Measurements from ENCODE around the gene NCKAP1. TPM values are rescaled to one million over a fixed set of nuclear protein-coding genes. Genes with fewer than 3 reads are reported as not detected.

Gene NCKAP1
- total RNA-seq, 5 donors from 2014 or later (not counting 1 experiment from before 2014, with no cell fraction given) = 2.6 to 7.6 (median 4.9) TPM

DNA sequence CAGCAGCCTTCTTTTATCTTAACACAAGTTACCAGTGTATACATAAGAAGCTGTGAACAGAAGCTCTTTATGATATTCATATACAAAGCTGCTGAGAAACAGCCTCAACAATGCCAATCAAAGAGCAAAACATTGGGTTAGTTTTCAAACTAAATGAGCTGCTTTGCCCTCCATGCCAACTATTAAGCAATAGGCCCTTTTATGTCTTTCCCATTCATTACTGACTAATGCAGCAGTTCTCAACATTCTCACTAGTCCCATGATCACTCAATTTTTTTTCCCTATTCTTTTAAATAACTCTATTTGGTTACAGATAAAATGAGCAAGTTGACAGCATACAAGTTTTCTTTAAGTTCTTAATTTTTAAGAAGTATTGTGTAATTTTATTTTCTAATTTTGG is 114.0 kb downstream of the NCKAP1 start:
- POLR2A ChIA-PET = no interaction called here
- Histone ChIP-seq H3K27me3 (replicated peaks in 1 of 2; ENCODE audit: control insufficient read depth in 2 of 2, extremely low read depth in 1 of 2, insufficient read depth in 2 of 2, low read length in 1 of 2) (no peaks in the 10 kb centered on the region), H3K4me1 (ENCODE audit: control insufficient read depth in 1 of 2, extremely low read depth in 1 of 2, insufficient read depth in 2 of 2, low read length in 2 of 2) (no peaks in the 10 kb centered on the region), H3K9me3 (no peaks in the 10 kb centered on the region), H3K4me3 (ENCODE audit: control insufficient read depth in 1 of 2, extremely low read depth in 1 of 2, low read length in 1 of 2) (no peak overlapping the region), H3K27ac (ENCODE audit: low read length) (no peak overlapping the region), H3K36me3 (ENCODE audit: control insufficient read depth in 2 of 2, extremely low read depth in 1 of 2, insufficient read depth in 1 of 2, low read length in 1 of 2) (peaks cover 0 to 5% of the 10 kb centered on the region in 2 donors)
- Mint-ChIP-seq H3K36me3 (peaks cover 32% of the 10 kb centered on the region), H3K9me3 (no peaks in the 10 kb centered on the region), H3K27ac (no peak overlapping the region), H3K4me1 (no peaks in the 10 kb centered on the region), H3K27me3 (no peaks in the 10 kb centered on the region), H3K4me3 (no peak overlapping the region)
- ATAC-seq (replicated peaks in 1 of 4) = no peak
- CTCF ChIA-PET = interaction anchor here in 1 of 2 donors (0.6 kb wide), 1 partner anchor 69 kb away, joined by 3 read pairs; no protein-coding TSS in a partner anchor
- no peak for DNase-seq

DNA sequence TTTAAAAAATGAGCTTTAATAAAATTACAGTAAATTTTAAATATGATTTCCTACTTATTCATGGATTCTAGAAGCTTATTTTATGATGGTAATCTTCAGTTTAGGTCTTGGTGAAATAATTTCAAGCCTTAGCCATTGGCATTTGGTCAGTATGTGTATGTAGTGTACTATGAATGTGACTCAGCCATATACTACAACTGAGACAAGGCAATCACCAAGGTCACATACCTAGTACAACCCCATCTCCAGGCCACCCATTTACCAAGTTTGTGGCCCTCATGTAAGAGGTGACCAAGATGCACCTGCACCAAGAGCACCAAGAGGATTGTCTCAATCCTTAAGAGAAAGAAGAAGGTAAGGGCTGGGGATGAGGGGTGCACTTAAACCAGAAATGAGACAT is 117.0 kb downstream of the NCKAP1 start:
- CTCF ChIA-PET = no interaction called here
- DNase-seq = no peak
- Histone ChIP-seq H3K4me3 (ENCODE audit: control insufficient read depth in 1 of 2, extremely low read depth in 1 of 2, low read length in 1 of 2) (no peak overlapping the region), H3K9me3 (no peaks in the 10 kb centered on the region), H3K36me3 (ENCODE audit: control insufficient read depth in 2 of 2, extremely low read depth in 1 of 2, insufficient read depth in 1 of 2, low read length in 1 of 2) (peaks cover 0 to 2% of the 10 kb centered on the region in 2 donors), H3K27me3 (replicated peaks in 1 of 2; ENCODE audit: control insufficient read depth in 2 of 2, extremely low read depth in 1 of 2, insufficient read depth in 2 of 2, low read length in 1 of 2) (no peaks in the 10 kb centered on the region), H3K27ac (ENCODE audit: low read length) (no peak overlapping the region), H3K4me1 (ENCODE audit: control insufficient read depth in 1 of 2, extremely low read depth in 1 of 2, insufficient read depth in 2 of 2, low read length in 2 of 2) (no peaks in the 10 kb centered on the region)
- H3K4me1 Mint-ChIP-seq = no peaks in the 10 kb centered on the region
- ATAC-seq (replicated peaks in 1 of 4) = no peak
- H3K27ac Mint-ChIP-seq = no peak overlapping the region
- no peak overlapping the region for H3K4me3 Mint-ChIP-seq
- H3K27me3 Mint-ChIP-seq = no peaks in the 10 kb centered on the region
- POLR2A ChIA-PET = no interaction called here
- H3K36me3 Mint-ChIP-seq = peaks cover 19% of the 10 kb centered on the region
- no peaks in the 10 kb centered on the region for H3K9me3 Mint-ChIP-seq

DNA sequence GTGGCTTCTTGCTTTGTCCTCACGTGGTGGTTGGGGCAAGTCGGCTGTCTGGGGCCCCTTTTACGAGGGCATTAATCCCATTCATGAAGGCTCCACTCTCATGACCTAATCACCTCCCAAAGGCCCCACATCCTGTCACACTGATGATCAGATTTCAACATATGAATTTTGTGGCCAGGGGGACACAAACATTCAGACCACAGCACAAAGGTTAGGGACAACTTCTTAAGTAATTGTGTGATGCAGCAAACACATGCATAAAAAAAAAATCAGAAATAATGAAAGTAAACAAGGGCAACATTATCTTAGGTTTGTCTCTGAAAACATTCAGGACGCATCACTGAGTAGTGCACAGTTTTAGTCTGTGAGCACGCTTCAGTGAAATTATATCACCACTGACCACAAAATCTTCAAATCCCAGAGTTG is 117.6 kb downstream of the NCKAP1 start:
- H3K36me3 ChIP-seq (ENCODE audit: control insufficient read depth in 2 of 2, extremely low read depth in 1 of 2, insufficient read depth in 1 of 2, low read length in 1 of 2) = no peaks in the 10 kb centered on the region
- ATAC-seq (replicated peaks in 1 of 4) (no peak), DNase-seq (no peak)
- no peak overlapping the region for H3K27ac ChIP-seq (ENCODE audit: low read length)
- no peaks in the 10 kb centered on the region for H3K27me3 ChIP-seq (replicated peaks in 1 of 2; ENCODE audit: control insufficient read depth in 2 of 2, extremely low read depth in 1 of 2, insufficient read depth in 2 of 2, low read length in 1 of 2)
- ChIA-PET POLR2A (no interaction called here), CTCF (no interaction called here)
- H3K4me3 ChIP-seq (ENCODE audit: control insufficient read depth in 1 of 2, extremely low read depth in 1 of 2, low read length in 1 of 2) = no peak overlapping the region
- no CpG with 5 or more reads among the region's 5 CpGs for WGBS (ENCODE audit: insufficient coverage)
- H3K4me1 ChIP-seq (ENCODE audit: control insufficient read depth in 1 of 2, extremely low read depth in 1 of 2, insufficient read depth in 2 of 2, low read length in 2 of 2) = no peaks in the 10 kb centered on the region
- Mint-ChIP-seq H3K27me3 (no peaks in the 10 kb centered on the region), H3K27ac (no peak overlapping the region), H3K9me3 (no peaks in the 10 kb centered on the region), H3K36me3 (peaks cover 15% of the 10 kb centered on the region), H3K4me3 (no peak overlapping the region), H3K4me1 (no peaks in the 10 kb centered on the region)
- no peaks in the 10 kb centered on the region for H3K9me3 ChIP-seq

DNA sequence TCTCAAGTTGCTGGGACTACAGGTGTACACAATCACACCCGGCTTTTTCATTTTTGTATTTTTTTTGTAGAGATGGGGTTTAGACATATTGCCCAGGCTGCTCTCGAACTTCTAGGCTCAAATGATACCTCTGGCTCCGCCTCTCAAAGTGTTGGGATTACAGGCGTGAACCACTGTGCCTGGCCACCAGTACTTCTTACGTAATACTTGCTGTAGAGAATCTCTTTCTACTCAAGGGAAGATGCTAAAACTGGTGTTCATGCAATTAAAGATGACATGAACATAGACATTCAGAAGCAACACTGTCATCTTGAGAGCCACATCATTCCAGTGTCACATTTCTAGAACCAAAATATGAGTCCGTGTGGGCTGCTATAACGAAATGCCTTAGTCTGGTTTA is 118.2 kb downstream of the NCKAP1 start:
- ATAC-seq (replicated peaks in 1 of 4) (no peak), DNase-seq (no peak)
- 100% methylated on average over 4 of the region's 7 CpGs for WGBS (ENCODE audit: insufficient coverage)
- no peak overlapping the region for H3K27ac Mint-ChIP-seq
- H3K36me3 ChIP-seq (ENCODE audit: control insufficient read depth in 2 of 2, extremely low read depth in 1 of 2, insufficient read depth in 1 of 2, low read length in 1 of 2) = no peaks in the 10 kb centered on the region
- no peaks in the 10 kb centered on the region for H3K27me3 Mint-ChIP-seq
- no peak overlapping the region for H3K27ac ChIP-seq (ENCODE audit: low read length)
- no peak overlapping the region for H3K4me3 ChIP-seq (ENCODE audit: control insufficient read depth in 1 of 2, extremely low read depth in 1 of 2, low read length in 1 of 2)
- no peak overlapping the region for H3K4me3 Mint-ChIP-seq
- H3K4me1 ChIP-seq (ENCODE audit: control insufficient read depth in 1 of 2, extremely low read depth in 1 of 2, insufficient read depth in 2 of 2, low read length in 2 of 2) = no peaks in the 10 kb centered on the region
- H3K4me1 Mint-ChIP-seq = no peaks in the 10 kb centered on the region
- no peaks in the 10 kb centered on the region for H3K9me3 Mint-ChIP-seq
- H3K9me3 ChIP-seq = no peaks in the 10 kb centered on the region
- ChIA-PET POLR2A (no interaction called here), CTCF (no interaction called here)
- no peaks in the 10 kb centered on the region for H3K27me3 ChIP-seq (replicated peaks in 1 of 2; ENCODE audit: control insufficient read depth in 2 of 2, extremely low read depth in 1 of 2, insufficient read depth in 2 of 2, low read length in 1 of 2)
- peaks cover 15% of the 10 kb centered on the region for H3K36me3 Mint-ChIP-seq

DNA sequence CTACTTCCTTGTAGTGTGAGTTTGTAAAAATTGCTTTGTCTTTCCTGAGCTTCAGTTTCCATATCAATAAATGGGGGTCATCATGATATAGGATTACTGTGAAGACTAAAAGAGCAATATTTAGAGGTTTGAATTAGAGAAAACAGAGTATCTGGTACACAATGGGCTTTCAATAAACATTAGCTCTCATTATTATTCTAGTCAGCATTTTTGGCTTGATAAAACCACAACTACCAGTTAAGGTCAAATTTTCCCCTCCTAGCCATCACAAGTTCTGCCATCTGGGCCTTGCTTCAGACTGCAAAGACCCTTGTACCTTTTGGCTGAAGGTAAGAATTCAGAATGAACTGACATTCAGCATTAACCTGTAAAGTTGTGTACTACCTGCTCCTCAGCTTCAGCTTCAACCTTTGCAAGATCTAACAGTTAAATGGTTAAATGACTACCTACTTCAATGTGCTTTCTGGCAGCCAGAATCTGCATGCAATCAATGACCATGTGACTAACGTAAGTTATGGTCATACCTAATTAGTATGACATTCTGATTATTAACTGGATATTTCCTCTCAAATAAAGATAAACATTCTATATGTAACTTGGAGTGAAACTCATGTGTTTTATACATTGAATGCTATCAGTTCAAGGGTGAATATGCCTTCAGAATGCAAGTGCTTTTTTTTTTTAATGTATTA is 119.2 kb downstream of the NCKAP1 start:
- Histone ChIP-seq H3K36me3 (ENCODE audit: control insufficient read depth in 2 of 2, extremely low read depth in 1 of 2, insufficient read depth in 1 of 2, low read length in 1 of 2) (no peaks in the 10 kb centered on the region), H3K9me3 (no peaks in the 10 kb centered on the region), H3K4me3 (ENCODE audit: control insufficient read depth in 1 of 2, extremely low read depth in 1 of 2, low read length in 1 of 2) (no peak overlapping the region), H3K4me1 (ENCODE audit: control insufficient read depth in 1 of 2, extremely low read depth in 1 of 2, insufficient read depth in 2 of 2, low read length in 2 of 2) (no peaks in the 10 kb centered on the region), H3K27me3 (replicated peaks in 1 of 2; ENCODE audit: control insufficient read depth in 2 of 2, extremely low read depth in 1 of 2, insufficient read depth in 2 of 2, low read length in 1 of 2) (no peaks in the 10 kb centered on the region), H3K27ac (ENCODE audit: low read length) (no peak overlapping the region)
- no peak for ATAC-seq (replicated peaks in 1 of 4)
- Mint-ChIP-seq H3K27ac (no peak overlapping the region), H3K27me3 (no peaks in the 10 kb centered on the region), H3K4me1 (no peaks in the 10 kb centered on the region), H3K36me3 (peaks cover 22% of the 10 kb centered on the region), H3K4me3 (no peak overlapping the region), H3K9me3 (no peaks in the 10 kb centered on the region)
- CTCF ChIA-PET = no interaction called here
- POLR2A ChIA-PET = no interaction called here
- no peak for DNase-seq
- no CpG with 5 or more reads among the region's 1 CpG for WGBS (ENCODE audit: insufficient coverage)

DNA sequence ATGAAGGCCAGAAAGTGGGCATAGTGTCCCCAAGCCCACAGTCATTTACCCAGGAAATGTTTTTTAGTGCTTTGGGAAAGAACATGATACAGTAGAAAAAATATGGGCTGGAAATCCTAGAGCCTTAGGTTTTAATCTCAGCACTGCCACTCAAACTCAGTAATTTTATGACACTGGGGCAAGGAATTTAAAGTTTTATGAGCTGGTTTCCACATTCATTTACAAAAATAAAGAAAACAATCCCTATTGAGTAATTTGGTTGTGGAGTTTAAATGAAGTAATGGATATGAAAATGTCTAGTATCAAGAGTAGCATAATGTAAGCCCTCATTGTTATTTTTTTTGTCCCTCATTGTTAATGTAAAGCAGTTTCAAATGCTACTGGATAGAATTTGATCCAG is 120.3 kb downstream of the NCKAP1 start:
- Mint-ChIP-seq H3K27me3 (no peaks in the 10 kb centered on the region), H3K4me1 (no peaks in the 10 kb centered on the region), H3K36me3 (peaks cover 23% of the 10 kb centered on the region), H3K9me3 (no peaks in the 10 kb centered on the region), H3K27ac (no peak overlapping the region), H3K4me3 (no peak overlapping the region)
- Histone ChIP-seq H3K9me3 (no peaks in the 10 kb centered on the region), H3K4me3 (ENCODE audit: control insufficient read depth in 1 of 2, extremely low read depth in 1 of 2, low read length in 1 of 2) (no peak overlapping the region), H3K36me3 (ENCODE audit: control insufficient read depth in 2 of 2, extremely low read depth in 1 of 2, insufficient read depth in 1 of 2, low read length in 1 of 2) (no peaks in the 10 kb centered on the region), H3K27ac (ENCODE audit: low read length) (no peak overlapping the region), H3K4me1 (ENCODE audit: control insufficient read depth in 1 of 2, extremely low read depth in 1 of 2, insufficient read depth in 2 of 2, low read length in 2 of 2) (no peaks in the 10 kb centered on the region), H3K27me3 (replicated peaks in 1 of 2; ENCODE audit: control insufficient read depth in 2 of 2, extremely low read depth in 1 of 2, insufficient read depth in 2 of 2, low read length in 1 of 2) (no peaks in the 10 kb centered on the region)
- POLR2A ChIA-PET = interaction anchor here in 1 of 2 donors (0.5 kb wide), 1 partner anchor 8 kb away, joined by 3 read pairs; no protein-coding TSS in a partner anchor
- CTCF ChIA-PET = interaction anchor here in 1 of 2 donors (0.6 kb wide), 1 partner anchor 10 kb away, joined by 3 read pairs; no protein-coding TSS in a partner anchor
- ATAC-seq (replicated peaks in 1 of 4) (no peak), DNase-seq (no peak)

DNA sequence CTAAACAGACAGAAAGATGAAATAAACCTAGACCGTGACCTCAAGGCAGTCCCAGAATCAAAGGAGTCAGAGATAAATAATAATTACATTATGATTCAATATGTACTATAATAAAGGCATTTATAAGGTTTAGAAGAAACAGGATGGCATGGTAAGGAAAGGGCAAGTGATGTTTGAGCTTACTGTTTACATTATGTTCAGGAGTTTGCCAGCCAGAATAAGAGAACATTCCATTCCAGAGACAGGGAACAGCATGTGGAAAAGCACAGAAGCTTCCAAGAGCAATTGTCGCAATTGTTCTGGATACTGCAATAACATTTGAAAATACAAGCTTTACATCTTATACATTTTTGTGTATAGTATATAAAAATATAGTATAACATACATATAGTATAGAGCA is 121.8 kb downstream of the NCKAP1 start:
- Mint-ChIP-seq H3K27ac (no peak overlapping the region), H3K4me3 (no peak overlapping the region), H3K4me1 (no peaks in the 10 kb centered on the region), H3K9me3 (no peaks in the 10 kb centered on the region), H3K27me3 (no peaks in the 10 kb centered on the region), H3K36me3 (peaks cover 22% of the 10 kb centered on the region)
- Histone ChIP-seq H3K36me3 (ENCODE audit: control insufficient read depth in 2 of 2, extremely low read depth in 1 of 2, insufficient read depth in 1 of 2, low read length in 1 of 2) (no peaks in the 10 kb centered on the region), H3K27me3 (replicated peaks in 1 of 2; ENCODE audit: control insufficient read depth in 2 of 2, extremely low read depth in 1 of 2, insufficient read depth in 2 of 2, low read length in 1 of 2) (no peaks in the 10 kb centered on the region), H3K27ac (ENCODE audit: low read length) (no peak overlapping the region), H3K4me3 (ENCODE audit: control insufficient read depth in 1 of 2, extremely low read depth in 1 of 2, low read length in 1 of 2) (no peak overlapping the region), H3K4me1 (ENCODE audit: control insufficient read depth in 1 of 2, extremely low read depth in 1 of 2, insufficient read depth in 2 of 2, low read length in 2 of 2) (no peaks in the 10 kb centered on the region), H3K9me3 (no peaks in the 10 kb centered on the region)
- no peak for DNase-seq
- POLR2A ChIA-PET = interaction anchor here in 1 of 2 donors (0.6 kb wide), 1 partner anchor 165 kb away, joined by 7 read pairs; no protein-coding TSS in a partner anchor
- no CpG with 5 or more reads among the region's 2 CpGs for WGBS (ENCODE audit: insufficient coverage)
- CTCF ChIA-PET = interaction anchor here in 1 of 2 donors (0.6 kb wide), 1 partner anchor 394 kb away, joined by 4 read pairs; no protein-coding TSS in a partner anchor
- no peak for ATAC-seq (replicated peaks in 1 of 4)
